ENCODE results near the gene HAO2. TPM values are rescaled to one million over a fixed set of nuclear protein-coding genes. Genes with fewer than 3 reads are reported as not detected.

The HAO2 gene
- total RNA-seq, 3 donors from 2014 or later, result 0.66 TPM; not detected in 2

DNA sequence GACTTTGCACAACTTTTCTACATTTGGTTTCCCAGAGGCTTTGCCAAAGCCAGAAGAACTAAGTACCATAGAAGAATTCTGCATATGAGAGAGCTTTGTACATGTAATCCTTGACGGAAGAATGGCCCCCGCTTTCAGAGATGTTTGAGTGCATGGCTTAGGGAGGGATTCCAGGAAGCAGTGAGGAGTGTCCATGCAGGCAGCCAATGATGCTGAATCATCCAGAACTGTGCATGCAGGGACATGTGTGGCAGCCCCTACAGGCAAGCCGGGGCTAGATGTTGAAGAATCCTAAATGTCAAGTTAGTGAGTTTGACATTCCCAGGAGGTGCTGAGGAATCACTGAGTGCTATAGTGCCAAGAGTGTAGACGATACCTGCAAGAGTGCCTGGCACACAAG is 9.9 kb upstream of the HAO2 start:
- TF ChIP-seq POLR2A (IDR thresholded peaks at IDR 0.05) (no peak), POLR2AphosphoS5 (IDR thresholded peaks at IDR 0.05) (no peak)
- TF ChIP-seq, protein P1, sequence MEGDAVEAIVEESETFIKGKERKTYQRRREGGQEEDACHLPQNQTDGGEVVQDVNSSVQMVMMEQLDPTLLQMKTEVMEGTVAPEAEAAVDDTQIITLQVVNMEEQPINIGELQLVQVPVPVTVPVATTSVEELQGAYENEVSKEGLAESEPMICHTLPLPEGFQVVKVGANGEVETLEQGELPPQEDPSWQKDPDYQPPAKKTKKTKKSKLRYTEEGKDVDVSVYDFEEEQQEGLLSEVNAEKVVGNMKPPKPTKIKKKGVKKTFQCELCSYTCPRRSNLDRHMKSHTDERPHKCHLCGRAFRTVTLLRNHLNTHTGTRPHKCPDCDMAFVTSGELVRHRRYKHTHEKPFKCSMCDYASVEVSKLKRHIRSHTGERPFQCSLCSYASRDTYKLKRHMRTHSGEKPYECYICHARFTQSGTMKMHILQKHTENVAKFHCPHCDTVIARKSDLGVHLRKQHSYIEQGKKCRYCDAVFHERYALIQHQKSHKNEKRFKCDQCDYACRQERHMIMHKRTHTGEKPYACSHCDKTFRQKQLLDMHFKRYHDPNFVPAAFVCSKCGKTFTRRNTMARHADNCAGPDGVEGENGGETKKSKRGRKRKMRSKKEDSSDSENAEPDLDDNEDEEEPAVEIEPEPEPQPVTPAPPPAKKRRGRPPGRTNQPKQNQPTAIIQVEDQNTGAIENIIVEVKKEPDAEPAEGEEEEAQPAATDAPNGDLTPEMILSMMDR (IDR thresholded peaks at IDR 0.05), result no peak
- H3K27ac ChIP-seq, result no peak overlapping the region
- H3K36me3 ChIP-seq, result no peaks in the 10 kb centered on the region
- no peaks in the 10 kb centered on the region for H3K4me1 ChIP-seq
- DNase-seq (ENCODE audit: low spot score in 2 of 2), result peak in 1 of 2 donors; percentile 72
- peaks cover 0 to 5% of the 10 kb centered on the region in 2 donors for H3K9me3 ChIP-seq
- H3K27me3 ChIP-seq, result no peaks in the 10 kb centered on the region
- intact Hi-C loops (cut with DNase I; ENCODE audit: low total_unique reads), result no loop called here
- no peak overlapping the region for H3K4me3 ChIP-seq

DNA sequence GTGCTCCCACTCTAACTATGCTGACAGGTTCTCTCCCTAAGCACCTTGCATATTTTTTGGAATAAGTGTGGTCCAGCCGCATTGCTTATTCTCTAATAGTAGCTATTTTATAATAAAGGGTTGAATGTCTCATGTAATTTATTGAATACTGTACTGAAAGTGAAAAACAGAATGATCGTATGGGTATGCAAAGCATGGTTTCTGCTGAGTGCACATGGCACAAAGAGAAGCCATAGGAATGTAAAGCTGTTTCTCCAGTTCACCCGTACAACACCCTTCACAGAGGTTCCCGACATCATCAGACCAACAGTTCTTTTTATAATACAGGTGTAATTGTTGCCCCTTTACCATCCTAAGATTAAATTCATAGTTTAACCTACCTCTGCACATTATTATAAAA is 8.9 kb upstream of the HAO2 start:
- H3K27me3 ChIP-seq, result no peaks in the 10 kb centered on the region
- no peaks in the 10 kb centered on the region for H3K36me3 ChIP-seq
- TF ChIP-seq, protein P1 (IDR thresholded peaks at IDR 0.05), result no peak
- TF ChIP-seq POLR2AphosphoS5 (IDR thresholded peaks at IDR 0.05), result no peak
- TF ChIP-seq POLR2A (IDR thresholded peaks at IDR 0.05), result no peak
- intact Hi-C loops (cut with DNase I; ENCODE audit: low total_unique reads), result no loop called here
- H3K27ac ChIP-seq, result no peak overlapping the region
- no peaks in the 10 kb centered on the region for H3K4me1 ChIP-seq
- H3K9me3 ChIP-seq, result peaks cover 0 to 5% of the 10 kb centered on the region in 2 donors
- no peak for DNase-seq (ENCODE audit: low spot score in 2 of 2)
- no peak overlapping the region for H3K4me3 ChIP-seq

DNA sequence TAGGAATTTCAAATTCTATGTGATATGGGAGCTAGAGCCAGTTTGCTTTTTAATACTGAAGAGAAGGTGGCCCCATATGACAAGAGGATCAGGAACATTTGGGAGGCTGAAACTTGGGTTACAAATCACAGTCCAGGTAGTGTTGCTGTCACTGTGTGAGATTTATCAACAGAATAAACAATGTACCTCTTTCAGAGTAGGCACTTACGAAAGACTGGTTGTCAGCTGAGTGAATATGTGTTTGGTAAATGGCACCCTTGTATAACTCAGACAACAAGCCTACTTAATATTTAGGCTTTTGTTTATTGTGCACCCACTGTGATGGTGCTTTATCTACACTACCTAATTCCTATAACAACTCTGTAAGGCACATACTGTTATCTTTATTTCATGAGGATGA is 7.4 kb upstream of the HAO2 start:
- peaks cover 0 to 3% of the 10 kb centered on the region in 2 donors for H3K9me3 ChIP-seq
- no peaks in the 10 kb centered on the region for H3K27me3 ChIP-seq
- no peak overlapping the region for H3K4me3 ChIP-seq
- intact Hi-C loops (cut with DNase I; ENCODE audit: low total_unique reads), result no loop called here
- no peak for TF ChIP-seq POLR2AphosphoS5 (IDR thresholded peaks at IDR 0.05)
- TF ChIP-seq, protein P1 (IDR thresholded peaks at IDR 0.05), result no peak
- TF ChIP-seq POLR2A (IDR thresholded peaks at IDR 0.05), result no peak
- no peaks in the 10 kb centered on the region for H3K4me1 ChIP-seq
- H3K27ac ChIP-seq, result no peak overlapping the region
- no peaks in the 10 kb centered on the region for H3K36me3 ChIP-seq
- no peak for DNase-seq (ENCODE audit: low spot score in 2 of 2)

DNA sequence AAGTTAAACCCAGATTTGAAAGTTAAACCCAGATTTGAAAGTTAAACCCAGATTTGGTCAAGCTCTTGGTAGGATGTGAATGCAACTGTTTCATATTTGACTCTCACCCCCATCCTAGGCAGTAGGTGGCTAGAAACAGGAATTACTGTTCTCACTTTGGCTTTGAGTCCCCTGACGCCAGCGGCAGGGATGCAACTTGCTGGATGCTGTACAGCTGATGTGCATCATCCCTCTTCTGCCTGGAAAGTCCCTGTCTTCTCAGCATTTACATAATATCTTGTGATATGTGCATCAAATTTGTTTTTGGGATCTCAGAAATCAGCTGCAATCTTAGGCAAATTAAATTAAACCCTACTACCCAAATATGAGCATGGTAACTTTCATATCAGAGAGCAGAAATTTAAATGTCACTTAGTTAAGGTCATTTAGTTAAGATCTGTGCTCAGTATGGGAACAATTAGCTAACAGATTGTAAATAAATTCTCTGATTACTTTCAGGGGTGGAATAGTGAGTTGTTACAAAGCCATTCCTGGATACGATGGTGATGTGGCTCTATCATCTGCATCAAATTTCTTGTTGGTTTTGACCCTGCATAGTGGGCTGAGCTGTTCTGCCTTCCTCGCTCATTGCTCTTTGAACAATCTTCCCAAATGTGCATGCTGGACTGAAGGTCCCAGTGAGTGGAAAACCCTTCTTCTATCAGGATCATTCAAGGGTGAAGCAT is 6.8 kb upstream of the HAO2 start:
- H3K36me3 ChIP-seq, result no peaks in the 10 kb centered on the region
- H3K4me3 ChIP-seq, result no peak overlapping the region
- DNase-seq (ENCODE audit: low spot score in 2 of 2), result no peak
- no peaks in the 10 kb centered on the region for H3K4me1 ChIP-seq
- H3K27ac ChIP-seq, result no peak overlapping the region
- no peaks in the 10 kb centered on the region for H3K9me3 ChIP-seq
- TF ChIP-seq POLR2A (IDR thresholded peaks at IDR 0.05) (no peak), POLR2AphosphoS5 (IDR thresholded peaks at IDR 0.05) (no peak)
- TF ChIP-seq, protein P1 (IDR thresholded peaks at IDR 0.05), result no peak
- no peaks in the 10 kb centered on the region for H3K27me3 ChIP-seq
- intact Hi-C loops (cut with DNase I; ENCODE audit: low total_unique reads), result no loop called here

DNA sequence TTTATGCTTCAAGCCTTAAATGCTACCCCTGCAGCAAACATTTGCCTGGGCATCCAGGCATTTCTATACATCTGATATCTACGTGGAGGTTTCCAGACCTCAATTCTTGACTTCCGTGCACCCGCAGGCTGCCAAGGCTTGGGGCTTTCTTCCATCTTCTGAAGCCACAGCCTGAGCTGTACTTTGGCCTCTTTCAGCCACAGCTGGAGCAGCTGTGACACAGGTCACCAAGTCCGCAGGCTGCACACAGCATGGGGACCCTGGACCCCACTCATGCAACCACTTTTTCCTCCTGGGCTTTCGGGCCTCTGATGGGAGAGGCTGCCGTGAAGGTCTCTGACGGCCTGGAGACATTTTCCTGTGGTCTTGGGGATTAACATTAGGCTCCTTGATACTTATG is 5.4 kb upstream of the HAO2 start:
- Histone ChIP-seq H3K9me3 (no peaks in the 10 kb centered on the region), H3K4me1 (no peaks in the 10 kb centered on the region), H3K4me3 (no peak overlapping the region), H3K27ac (no peak overlapping the region), H3K27me3 (no peaks in the 10 kb centered on the region), H3K36me3 (no peaks in the 10 kb centered on the region)
- no peak for DNase-seq (ENCODE audit: low spot score in 2 of 2)
- TF ChIP-seq POLR2AphosphoS5 (IDR thresholded peaks at IDR 0.05) (no peak), POLR2A (IDR thresholded peaks at IDR 0.05) (no peak)
- TF ChIP-seq, protein P1 (IDR thresholded peaks at IDR 0.05), result no peak
- intact Hi-C loops (cut with DNase I; ENCODE audit: low total_unique reads), result no loop called here

All from breast epithelium (tissue), 4 donors.